Prostate gland (tissue), 2 donors: Measurements from ENCODE around the gene RBM14. TPM values are rescaled to one million over a fixed set of nuclear protein-coding genes. Genes with fewer than 3 reads are reported as not detected.
A peak's percentile ranks its signal among the peaks of the same experiment; 100 is the strongest.

Experiments used
- DNase-seq: peaks from one replicate; pipeline ENCODE4 v3.0.0-alpha.2; 2019; ENCODE audit warnings: low spot score
- H3K27ac ChIP-seq, 2 donors: fragments of 200-600 bp; sonication (generic); 2 replicates each; pipeline ENCODE4 v1.5.1; 2017 to 2019
- H3K27me3 ChIP-seq: fragments of 200-600 bp; sonication (generic); replicated peaks from 2 replicates; pipeline ENCODE4 v1.5.1; 2019; ENCODE audit not compliant: insufficient read depth
- H3K36me3 ChIP-seq, 2 donors: fragments of 200-600 bp; sonication (generic); 1 replicate in 1 of 2; 2 replicates in 1 of 2; pipeline versions ENCODE4 v1.5.1 to v1.8.1; 2017 to 2019
- H3K4me1 ChIP-seq: fragments of 200-600 bp; sonication (generic); replicated peaks from 2 replicates; pipeline ENCODE4 v1.5.1; 2019
- H3K4me3 ChIP-seq, 2 donors: fragments of 200-600 bp; sonication (generic); 2 replicates each; pipeline ENCODE4 v1.5.1; 2017 to 2019
- H3K9me3 ChIP-seq: fragments of 200-600 bp; sonication (generic); 2 replicates; pipeline ENCODE4 v1.5.1; 2017
- CTCF ChIP-seq, 4 experiments: fragments of 200-600 bp in 2 of 4; fragments of 450-650 bp in 2 of 4; sonication (generic) in 2 of 4; IDR thresholded peaks; 1 replicate in 3 of 4; 2 replicates in 1 of 4; pipeline ENCODE4 v1.5.1; 2016 to 2019; ENCODE audit warnings: antibody characterized with exemption in 4 of 4, mild to moderate bottlenecking in 2 of 4, moderate library complexity in 2 of 4
- POLR2A ChIP-seq: fragments of 450-650 bp; IDR thresholded peaks from one replicate; pipeline ENCODE4 v1.6.1; 2016; ENCODE audit warnings: antibody characterized with exemption, mild to moderate bottlenecking
- POLR2AphosphoS5 ChIP-seq: sonication (generic); formaldehyde crosslinking; IDR thresholded peaks from one replicate; pipeline ENCODE4 v1.6.1; 2017; ENCODE audit warnings: antibody characterized with exemption
- WGBS: methylation state at CpG from one replicate; pipeline ENCODE4 v1.1.5; 2018; 5-methylcytosine and 5-hydroxymethylcytosine counted together
- intact Hi-C: fragments of 100-400 bp; cut with DNase I; formaldehyde crosslinking; loops from one replicate; pipeline ENCODE4 v1.14.2; 2022
- total RNA-seq, 2 donors: library from RNA; depleted of rRNA; stranded (reverse); fragments of >200 nt; gene quantifications; one replicate each; pipeline ENCODE4 v1.1.0, GENCODE V29; 2016

Gene RBM14
- total RNA-seq, 2 donors from 2014 or later, result 45.9 to 98.8 TPM

GRCh38 chr11:66593303-66593635 lies 23.2 kb upstream of the RBM14 start:
- Histone ChIP-seq H3K9me3 (no peaks in the 10 kb centered on the region), H3K36me3 (no peaks in the 10 kb centered on the region), H3K27me3 (no peaks in the 10 kb centered on the region), H3K4me1 (peaks cover 8% of the 10 kb centered on the region), H3K27ac (peak overlapping the region; percentile 80 to 83), H3K4me3 (peak overlapping the region; percentile 60 to 66)
- 10% methylated on average over 12 of the region's 12 CpGs for WGBS
- TF ChIP-seq POLR2AphosphoS5 (no peak), POLR2A (no peak), CTCF (IDR thresholded peaks at IDR 0.05) (no peak)
- intact Hi-C loops, result loop anchor here (5.0 kb wide), 1 partner anchor 84 kb away; the partner anchor contains the start of gene RBM4B
- DNase-seq, result no peak

GRCh38 chr11:66593650-66594049 lies 22.8 kb upstream of the RBM14 start:
- intact Hi-C loops, result loop anchor here (5.0 kb wide), 1 partner anchor 84 kb away; the partner anchor contains the start of gene RBM4B
- TF ChIP-seq CTCF (IDR thresholded peaks at IDR 0.05) (no peak), POLR2A (no peak), POLR2AphosphoS5 (no peak)
- Histone ChIP-seq H3K27me3 (no peaks in the 10 kb centered on the region), H3K9me3 (no peaks in the 10 kb centered on the region), H3K4me1 (peaks cover 8% of the 10 kb centered on the region), H3K4me3 (peak overlapping the region; percentile 60 to 66), H3K27ac (peak overlapping the region in 1 of 2 donors; percentile 80), H3K36me3 (no peaks in the 10 kb centered on the region)
- no peak for DNase-seq
- WGBS, result 66% methylated on average over 7 of the region's 7 CpGs

- Histone ChIP-seq H3K27ac (no peak overlapping the region), H3K27me3 (no peaks in the 10 kb centered on the region), H3K36me3 (peaks cover 0 to 4% of the 10 kb centered on the region in 2 donors), H3K4me1 (peaks cover 8% of the 10 kb centered on the region), H3K4me3 (no peak overlapping the region), H3K9me3 (no peaks in the 10 kb centered on the region)
- intact Hi-C loops, result no loop called here
- DNase-seq, result no peak
- 54% methylated on average over 5 of the region's 5 CpGs for WGBS
- TF ChIP-seq POLR2AphosphoS5 (no peak), POLR2A (no peak), CTCF (IDR thresholded peaks at IDR 0.05) (no peak)
Measured at GRCh38 chr11:66595245-66595904, 21.1 kb upstream of the RBM14 start.

GRCh38 chr11:66598993-66599392 lies 17.4 kb upstream of the RBM14 start:
- intact Hi-C loops, result no loop called here
- 93% methylated on average over 6 of the region's 6 CpGs for WGBS
- Histone ChIP-seq H3K27me3 (no peaks in the 10 kb centered on the region), H3K4me3 (no peak overlapping the region), H3K9me3 (no peaks in the 10 kb centered on the region), H3K4me1 (peaks cover 6% of the 10 kb centered on the region), H3K27ac (no peak overlapping the region), H3K36me3 (peaks cover 0 to 4% of the 10 kb centered on the region in 2 donors)
- TF ChIP-seq POLR2AphosphoS5 (no peak), POLR2A (no peak), CTCF (IDR thresholded peaks at IDR 0.05) (no peak)
- no peak for DNase-seq

- peaks cover 0 to 4% of the 10 kb centered on the region in 2 donors for H3K36me3 ChIP-seq
- TF ChIP-seq POLR2A (no peak), CTCF (IDR thresholded peaks at IDR 0.05) (no peak), POLR2AphosphoS5 (no peak)
- intact Hi-C loops, result no loop called here
Measured at GRCh38 chr11:66600219-66600618, 16.2 kb upstream of the RBM14 start.

More at GRCh38 chr11:66600219-66600618, 16.2 kb upstream of the RBM14 start:
- 93% methylated on average over 2 of the region's 2 CpGs for WGBS
- H3K9me3 ChIP-seq, result no peaks in the 10 kb centered on the region
- no peaks in the 10 kb centered on the region for H3K27me3 ChIP-seq
- H3K4me3 ChIP-seq, result no peak overlapping the region
- H3K4me1 ChIP-seq, result peaks cover under 1% of the 10 kb centered on the region
- no peak for DNase-seq
- H3K27ac ChIP-seq, result no peak overlapping the region
